GM12878 (cell line): Measurements from ENCODE around the gene PLXNC1. TPM values are rescaled to one million over a fixed set of nuclear protein-coding genes. Genes with fewer than 3 reads are reported as not detected.

Experiments used
- ATAC-seq: fragments of 200-7000 bp; cut with Tn5 transposase; 3 replicates; pipeline ENCODE4 v1.9.1; 2020; ENCODE audit warnings: mild to moderate bottlenecking, moderate library complexity
- BruUV-seq: library from RNA; stranded (reverse); fragments of 400-500 nt; replicated peaks from 2 replicates; lab custom pipeline; 2021; lab: Mats Ljungman, UMichigan
- CTCF ChIA-PET: fragments of 300-600 bp; sonication (Branson Sonifier 250); formaldehyde crosslinking; extraction: SDS; loops from one replicate; lab custom pipeline; 2021; ENCODE audit warnings: inconsistent platforms; lab: Yijun Ruan, JAX
- POLR2A ChIA-PET: fragments of 350-600 bp; formaldehyde crosslinking; extraction: SDS; loops from one replicate; lab custom pipeline; 2021; ENCODE audit warnings: inconsistent platforms; lab: Charles Lee
- RAD21 ChIA-PET: fragments of 300-600 bp; sonication (Branson Sonifier 250); formaldehyde crosslinking; loops from one replicate; lab custom pipeline; 2023; ENCODE audit warnings: antibody characterized with exemption; ENCODE audit not compliant: unreplicated experiment; lab: Charles Lee
- SMC1A ChIA-PET: fragments of 300-600 bp; sonication (Branson Sonifier 250); formaldehyde crosslinking; loops from one replicate; lab custom pipeline; 2023; ENCODE audit not compliant: unreplicated experiment, uncharacterized antibody; lab: Charles Lee
- DNase-seq: peaks from one replicate; pipeline ENCODE4 v3.0.0-alpha.2; 2011; ENCODE audit warnings: low read depth, low spot score
- FAIRE-seq: peaks from 3 replicates; lab custom pipeline; 2011; peaks lifted over from hg19 to GRCh38; lab: Jason Lieb, UNC
- H2AFZ ChIP-seq: 2 replicates; pipeline ENCODE4 v1.6.0; 2011; ENCODE audit warnings: low read depth, low read length, control low read depth; ENCODE audit not compliant: control insufficient read depth
- H3K27ac ChIP-seq: 2 replicates; pipeline ENCODE4 v1.5.1; 2011; ENCODE audit warnings: control low read depth; ENCODE audit not compliant: control insufficient read depth, insufficient read depth
- H3K27me3 ChIP-seq, 2 experiments: replicated peaks in 1 of 2; 2 replicates each; pipeline versions ENCODE4 v1.6.0 to v1.6.1; 2011; ENCODE audit warnings: low read length in 1 of 2; ENCODE audit not compliant: control insufficient read depth in 2 of 2, insufficient read depth in 2 of 2
- H3K36me3 ChIP-seq, 2 experiments: 2 replicates each; pipeline ENCODE4 v1.5.1; 2011; ENCODE audit warnings: low read length in 1 of 2; ENCODE audit not compliant: control insufficient read depth in 2 of 2, insufficient read depth in 2 of 2
- H3K4me1 ChIP-seq: 2 replicates; pipeline ENCODE4 v1.6.1; 2011; ENCODE audit warnings: mild to moderate bottlenecking, low read length, moderate library complexity, mixed read lengths; ENCODE audit not compliant: control insufficient read depth, insufficient read depth
- H3K4me2 ChIP-seq: 2 replicates; pipeline ENCODE4 v1.6.0; 2011; ENCODE audit warnings: control low read depth; ENCODE audit not compliant: control insufficient read depth, insufficient read depth
- H3K4me3 ChIP-seq: fragments of 200-600 bp; sonication (generic); 2 replicates; pipeline ENCODE4 v1.5.1; 2016
- H3K79me2 ChIP-seq: 2 replicates; pipeline ENCODE4 v1.6.0; 2011; ENCODE audit warnings: low read length; ENCODE audit not compliant: control insufficient read depth, insufficient read depth
- H3K9ac ChIP-seq: 2 replicates; pipeline ENCODE4 v1.8.0; 2011; ENCODE audit warnings: low read length, control low read depth, mixed read lengths; ENCODE audit not compliant: control insufficient read depth, insufficient read depth
- H3K9me3 ChIP-seq: replicated peaks from 3 replicates; pipeline ENCODE4 v1.5.1; 2011; ENCODE audit warnings: mild to moderate bottlenecking, low read length; ENCODE audit not compliant: control insufficient read depth, insufficient read depth
- H4K20me1 ChIP-seq: 2 replicates; pipeline ENCODE4 v1.6.0; 2011; ENCODE audit not compliant: control insufficient read depth, insufficient read depth
- CBX3 ChIP-seq: fragments of 200-600 bp; sonication (generic); IDR thresholded peaks from 2 replicates; pipeline ENCODE4 v1.6.1; 2016; ENCODE audit warnings: low read depth, borderline replicate concordance
- CHD1 ChIP-seq: IDR thresholded peaks from 2 replicates; pipeline ENCODE4 v1.6.1; 2012; ENCODE audit warnings: low read depth, low read length, improper control_type of control experiment
- EZH2 ChIP-seq: IDR thresholded peaks from 2 replicates; pipeline ENCODE4 v1.6.1; 2012; ENCODE audit warnings: low read depth, mild to moderate bottlenecking, control low read depth, inconsistent platforms, low read length, borderline replicate concordance; ENCODE audit not compliant: control insufficient read depth
- MTA3 ChIP-seq: IDR thresholded peaks from 2 replicates; pipeline ENCODE4 v1.6.1; 2012; ENCODE audit warnings: low read length, inconsistent platforms, borderline replicate concordance
- MXI1 ChIP-seq: fragments of 150-350 bp; IDR thresholded peaks from 2 replicates; pipeline ENCODE4 v1.6.1; 2011; ENCODE audit warnings: low read depth, mild to moderate bottlenecking, inconsistent platforms, low read length, improper control_type of control experiment
- NBN ChIP-seq: fragments of 450-650 bp; IDR thresholded peaks from 2 replicates; pipeline ENCODE4 v1.6.1; 2016
- SIN3A ChIP-seq: IDR thresholded peaks from 2 replicates; pipeline ENCODE4 v1.6.1; 2012; ENCODE audit warnings: low read depth, low read length, improper control_type of control experiment
- STAT3 ChIP-seq: IDR thresholded peaks from 2 replicates; pipeline ENCODE4 v1.6.1; 2011; ENCODE audit warnings: low read depth, low read length, improper control_type of control experiment
- WGBS: methylation state at CpG from one replicate; pipeline ENCODE4 v1.1.6; 2016; ENCODE audit warnings: low lambda C conversion rate; ENCODE audit not compliant: insufficient replicate concordance, insufficient coverage; ENCODE audit errors: missing lambda C conversion rate; 5-methylcytosine and 5-hydroxymethylcytosine counted together
- in situ Hi-C: fragments of 300-500 bp; cut with MboI; formaldehyde crosslinking; loops from 9 replicates; pipeline ENCODE4 v1.14.3; 2018; ENCODE audit warnings: mixed read lengths
- intact Hi-C: fragments of 100-400 bp; cut with micrococcal nuclease; formaldehyde crosslinking; loops from one replicate; pipeline ENCODE4 v1.14.2; 2022; ENCODE audit not compliant: unreplicated experiment
- polyA plus RNA-seq, 11 experiments: library from polyadenylated mRNA; depleted of rRNA in 4 of 11; unstranded in 6 of 11; stranded (reverse) in 5 of 11; fragments of >200 nt; fragmentation: Nextera tagmentation in 4 of 11; fragmentation: Illumina TruSeq in 1 of 11; extraction: Ambion mirVana in 4 of 11; extraction: Trizol in 1 of 11; gene quantifications; 1 replicate in 1 of 11; 2 replicates in 10 of 11; pipeline versions ENCODE4 v1.2.1 to v1.2.3, GENCODE V29; 2011 to 2016; ENCODE audit warnings: inconsistent platforms in 2 of 11, missing spikeins in 2 of 11, low read depth in 1 of 11
- total RNA-seq, 4 experiments: library from RNA; depleted of rRNA in 3 of 4; stranded (reverse); fragments of >200 nt in 3 of 4; fragmentation: Illumina TruSeq in 1 of 4; extraction: Trizol in 1 of 4; gene quantifications; 2 replicates each; pipeline versions ENCODE4 v1.2.1 to v1.2.3, GENCODE V29; 2013 to 2021
- TF ChIP-seq, protein P1 (sequence below): fragments of 450-650 bp; IDR thresholded peaks from 2 replicates; pipeline ENCODE4 v1.6.1; 2014; ENCODE audit warnings: mild to moderate bottlenecking
- TF ChIP-seq, protein P2 (sequence below): IDR thresholded peaks from 2 replicates; pipeline ENCODE4 v1.6.1; 2012; ENCODE audit warnings: low read depth, low read length, improper control_type of control experiment
- TF ChIP-seq, protein P3 (sequence below): IDR thresholded peaks from 2 replicates; pipeline ENCODE4 v1.6.1; 2011; ENCODE audit warnings: mild to moderate bottlenecking, low read depth, low read length, moderate library complexity; ENCODE audit not compliant: insufficient replicate concordance

The PLXNC1 gene
- total and polyA plus RNA-seq, 10 of the 15 experiments (the other 5 are each of a cell fraction or from before 2014, with no cell fraction given) = 5.2 to 41.2 (median 24.6) TPM

DNA sequence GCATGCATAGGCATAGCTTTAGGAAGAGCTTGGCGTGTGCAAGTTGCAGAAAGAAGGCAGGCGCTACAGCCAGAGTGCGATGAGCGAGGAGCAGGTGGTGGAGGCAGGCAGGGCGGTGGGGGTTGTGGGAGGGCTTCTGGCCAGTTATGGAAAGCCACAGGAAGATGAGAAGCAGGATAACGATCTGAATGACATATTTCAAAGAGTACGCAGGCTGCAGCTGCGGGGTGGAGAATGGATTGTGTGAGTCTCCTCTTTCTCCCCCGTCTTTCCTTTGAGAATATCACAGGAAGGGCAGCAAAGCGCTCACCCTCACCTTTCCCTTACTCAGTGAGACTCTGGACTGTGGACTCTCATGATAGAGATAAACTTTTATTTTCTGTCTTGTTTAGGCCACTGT is 48.7 kb upstream of the PLXNC1 start:
- no peak overlapping the region for H3K4me2 ChIP-seq
- H2AFZ ChIP-seq = no peak overlapping the region
- no peaks in the 10 kb centered on the region for H3K9me3 ChIP-seq
- POLR2A ChIA-PET = interaction anchor here (1.0 kb wide), 1 partner anchor 595 kb away, joined by 3 read pairs; no protein-coding TSS in a partner anchor
- no peaks in the 10 kb centered on the region for H3K36me3 ChIP-seq
- in situ Hi-C loops = loop anchor here (5.0 to 10.0 kb wide), 5 partner anchors 327 to 1315 kb away; no protein-coding TSS in a partner anchor
- TF ChIP-seq CHD1 = no peak
- TF ChIP-seq MTA3 = no peak
- FAIRE-seq (no peak), ATAC-seq (no peak), DNase-seq (no peak)
- BruUV-seq = no TSS peak
- H3K4me1 ChIP-seq = no peaks in the 10 kb centered on the region; the same call in 1 of the 2 replicates
- no peak overlapping the region for H3K9ac ChIP-seq
- H3K27ac ChIP-seq = no peak overlapping the region
- peaks cover 0 to 2% of the 10 kb centered on the region in 2 experiments; a peak in 1 of 4 replicates for H3K27me3 ChIP-seq
- intact Hi-C loops = loop anchor here (5.0 to 10.0 kb wide), 5 partner anchors 122 to 1312 kb away; no protein-coding TSS in a partner anchor
- CTCF ChIA-PET = interaction anchor here (1.0 to 5.9 kb wide), 9 partner anchors 12 to 1112 kb away, joined by 3 to 202 read pairs (median 40); partner anchors contain the start of gene SOCS2
- 48% methylated on average over 10 of the region's 10 CpGs for WGBS
- SMC1A ChIA-PET = interaction anchor here (1.8 to 6.1 kb wide), 7 partner anchors 333 to 1112 kb away, joined by 7 to 115 read pairs (median 23); partner anchors contain the start of gene SOCS2
- H3K4me3 ChIP-seq = no peak overlapping the region
- RAD21 ChIA-PET = interaction anchor here (1.0 to 5.3 kb wide), 7 partner anchors 24 to 1316 kb away, joined by 3 to 121 read pairs (median 22); partner anchors contain the start of gene SOCS2
- no peaks in the 10 kb centered on the region for H4K20me1 ChIP-seq
- H3K79me2 ChIP-seq = no peaks in the 10 kb centered on the region

DNA sequence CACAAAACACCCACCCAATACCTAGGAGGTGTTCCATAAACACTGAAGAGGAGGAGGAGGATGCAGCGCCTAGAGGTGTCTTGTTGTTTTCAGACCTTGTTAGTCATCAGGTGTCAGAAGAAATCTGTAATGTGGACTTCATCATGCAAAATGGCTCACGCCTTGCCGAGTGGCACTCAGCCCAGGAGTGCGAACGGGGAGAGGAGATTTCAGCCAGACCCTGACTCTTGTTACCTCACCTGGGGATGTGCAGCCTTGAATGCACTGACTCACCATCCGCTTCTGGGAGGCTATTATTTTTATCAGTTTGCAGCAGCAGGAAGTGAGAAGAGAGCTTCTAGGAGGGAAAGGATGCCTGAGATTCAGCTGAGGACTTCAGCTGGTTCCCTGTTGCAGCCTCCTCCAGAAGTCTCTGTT is 48.2 kb upstream of the PLXNC1 start:
- POLR2A ChIA-PET = no interaction called here
- no peak for ATAC-seq
- no peak overlapping the region for H2AFZ ChIP-seq
- RAD21 ChIA-PET = interaction anchor here (0.5 to 5.3 kb wide), 14 partner anchors 12 to 1484 kb away, joined by 3 to 126 read pairs (median 12); partner anchors contain the start of gene SOCS2
- no peak overlapping the region for H3K9ac ChIP-seq
- no TSS peak for BruUV-seq
- no peak overlapping the region for H3K4me2 ChIP-seq
- peaks cover 0 to 2% of the 10 kb centered on the region in 2 experiments; a peak in 1 of 4 replicates for H3K27me3 ChIP-seq
- no peak overlapping the region for H3K27ac ChIP-seq
- FAIRE-seq = no peak
- in situ Hi-C loops = loop anchor here (5.0 kb wide), 4 partner anchors 328 to 1113 kb away; no protein-coding TSS in a partner anchor
- no peaks in the 10 kb centered on the region for H3K9me3 ChIP-seq
- WGBS = 47% methylated on average over 6 of the region's 6 CpGs
- DNase-seq = no peak
- no peaks in the 10 kb centered on the region for H3K79me2 ChIP-seq
- intact Hi-C loops = loop anchor here (5.0 to 10.0 kb wide), 5 partner anchors 123 to 1313 kb away; no protein-coding TSS in a partner anchor
- H3K4me3 ChIP-seq = no peak overlapping the region
- no peaks in the 10 kb centered on the region; the same call in 1 of the 2 replicates for H3K4me1 ChIP-seq
- CTCF ChIA-PET = interaction anchor here (0.6 to 5.9 kb wide), 29 partner anchors 9 to 1899 kb away, joined by 3 to 202 read pairs (median 6); partner anchors contain the start of gene SOCS2
- SMC1A ChIA-PET = interaction anchor here (0.9 to 6.1 kb wide), 15 partner anchors 9 to 1113 kb away, joined by 3 to 115 read pairs (median 7); partner anchors contain the start of gene SOCS2
- H3K36me3 ChIP-seq = no peaks in the 10 kb centered on the region
- no peaks in the 10 kb centered on the region for H4K20me1 ChIP-seq
- TF ChIP-seq SIN3A (no peak), STAT3 (no peak), MXI1 (no peak), NBN (no peak), EZH2 (no peak), CBX3 (no peak)
- TF ChIP-seq, protein P1, sequence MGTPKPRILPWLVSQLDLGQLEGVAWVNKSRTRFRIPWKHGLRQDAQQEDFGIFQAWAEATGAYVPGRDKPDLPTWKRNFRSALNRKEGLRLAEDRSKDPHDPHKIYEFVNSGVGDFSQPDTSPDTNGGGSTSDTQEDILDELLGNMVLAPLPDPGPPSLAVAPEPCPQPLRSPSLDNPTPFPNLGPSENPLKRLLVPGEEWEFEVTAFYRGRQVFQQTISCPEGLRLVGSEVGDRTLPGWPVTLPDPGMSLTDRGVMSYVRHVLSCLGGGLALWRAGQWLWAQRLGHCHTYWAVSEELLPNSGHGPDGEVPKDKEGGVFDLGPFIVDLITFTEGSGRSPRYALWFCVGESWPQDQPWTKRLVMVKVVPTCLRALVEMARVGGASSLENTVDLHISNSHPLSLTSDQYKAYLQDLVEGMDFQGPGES = no peak
- TF ChIP-seq, protein P2, sequence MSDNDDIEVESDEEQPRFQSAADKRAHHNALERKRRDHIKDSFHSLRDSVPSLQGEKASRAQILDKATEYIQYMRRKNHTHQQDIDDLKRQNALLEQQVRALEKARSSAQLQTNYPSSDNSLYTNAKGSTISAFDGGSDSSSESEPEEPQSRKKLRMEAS = no peak
- TF ChIP-seq, protein P3, sequence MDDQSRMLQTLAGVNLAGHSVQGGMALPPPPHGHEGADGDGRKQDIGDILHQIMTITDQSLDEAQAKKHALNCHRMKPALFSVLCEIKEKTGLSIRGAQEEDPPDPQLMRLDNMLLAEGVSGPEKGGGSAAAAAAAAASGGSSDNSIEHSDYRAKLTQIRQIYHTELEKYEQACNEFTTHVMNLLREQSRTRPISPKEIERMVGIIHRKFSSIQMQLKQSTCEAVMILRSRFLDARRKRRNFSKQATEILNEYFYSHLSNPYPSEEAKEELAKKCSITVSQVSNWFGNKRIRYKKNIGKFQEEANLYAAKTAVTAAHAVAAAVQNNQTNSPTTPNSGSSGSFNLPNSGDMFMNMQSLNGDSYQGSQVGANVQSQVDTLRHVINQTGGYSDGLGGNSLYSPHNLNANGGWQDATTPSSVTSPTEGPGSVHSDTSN = no peak
